Measurements from ENCODE around the gene TOP1.

Gene TOP1

DNA sequence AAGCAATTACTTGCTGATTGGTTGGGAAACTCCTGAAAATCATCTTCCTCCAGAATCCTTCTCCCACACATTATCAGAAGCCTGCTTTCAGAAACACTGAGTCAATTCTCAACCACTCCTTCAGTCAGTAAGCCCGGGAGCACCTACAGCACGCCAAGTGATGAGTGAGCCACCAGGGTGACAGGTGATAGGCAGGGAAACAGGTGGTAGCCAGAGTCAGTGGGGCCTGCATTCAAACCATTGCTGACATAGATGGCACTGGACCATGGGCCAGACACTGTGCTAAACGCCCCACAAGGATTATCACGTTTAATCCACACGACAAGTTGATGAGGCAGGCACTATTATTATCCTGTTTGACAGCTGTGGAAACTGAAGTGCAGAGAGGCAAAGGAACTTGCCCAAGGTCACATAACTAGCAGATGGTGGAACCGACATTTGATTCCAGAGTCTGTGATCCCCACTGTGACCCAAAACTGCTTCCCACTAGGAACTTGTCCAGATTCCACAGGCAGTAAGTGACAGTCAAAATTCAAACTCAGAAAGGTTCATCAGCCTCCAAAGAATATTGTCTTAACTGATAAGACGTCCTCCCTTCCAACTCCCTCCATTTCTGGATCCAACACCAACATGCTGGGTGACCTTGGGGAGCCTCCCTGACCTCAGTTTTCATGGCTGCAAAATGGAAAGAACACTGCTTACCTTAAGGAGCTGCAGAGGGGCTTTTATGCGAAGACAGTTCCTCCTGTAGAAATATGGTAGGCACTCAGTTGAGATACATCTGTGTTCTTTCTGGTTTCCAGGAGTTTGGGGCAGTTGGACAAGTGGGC lies 23.9 kb upstream of the TOP1 start:
- DNase-seq = no peak

DNA sequence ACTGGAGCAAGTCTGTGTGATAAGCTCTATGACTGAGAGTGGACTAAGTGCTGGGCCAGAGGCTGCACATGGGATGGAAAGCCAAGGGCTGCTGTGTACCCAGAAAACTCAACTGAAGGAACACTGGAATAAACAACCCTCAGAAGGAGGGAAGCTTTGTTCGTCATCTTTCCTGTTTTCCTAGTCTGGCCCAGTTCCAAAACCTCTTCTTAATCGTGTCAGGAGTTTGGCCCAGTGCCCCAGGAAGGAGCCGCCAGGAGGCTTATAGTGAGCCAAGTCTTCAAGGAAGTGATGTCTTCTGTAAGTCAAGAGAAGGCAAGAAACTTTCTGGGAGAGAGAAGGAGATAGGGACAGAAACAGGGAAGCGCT lies 23.3 kb upstream of the TOP1 start:
- no peak for DNase-seq

DNA sequence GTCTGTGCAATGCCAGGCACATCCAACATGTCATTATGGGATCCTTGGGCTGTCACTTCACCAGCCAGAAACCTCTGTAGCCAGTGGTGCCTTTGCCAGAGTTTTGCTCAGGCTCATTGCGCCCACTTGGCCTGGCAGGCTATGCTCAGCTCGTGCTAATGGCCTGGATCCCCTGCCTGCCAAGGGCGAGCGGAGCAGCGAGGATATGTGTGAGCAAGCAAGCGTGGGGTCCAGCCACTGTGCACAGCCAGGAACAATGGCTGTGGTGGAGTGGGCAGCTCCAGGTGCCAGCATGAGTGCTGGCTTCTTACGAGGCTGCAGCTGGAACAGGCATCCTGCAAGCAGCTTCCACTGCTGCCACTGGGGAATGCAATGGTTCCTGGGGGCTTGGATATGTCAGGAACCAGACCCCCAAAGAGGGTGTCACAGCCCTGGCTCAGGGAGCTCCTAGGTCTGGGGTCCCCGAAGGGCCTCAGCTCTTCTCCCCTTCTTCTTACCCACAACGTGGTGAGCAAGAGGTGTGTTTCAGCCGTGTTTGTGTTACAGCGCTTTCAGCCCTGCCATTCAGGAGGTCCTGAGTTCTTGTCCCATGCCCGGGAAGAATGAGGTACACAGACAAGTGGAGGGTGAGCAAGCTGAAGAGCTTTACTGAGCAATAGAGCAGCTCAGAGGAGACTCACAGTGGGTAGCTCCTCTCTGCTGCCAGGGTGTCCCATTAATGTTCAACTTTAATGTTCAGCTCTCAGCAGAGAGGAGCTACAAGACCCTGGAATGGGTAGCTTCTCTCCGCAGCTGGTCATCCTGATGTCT lies 22.3 kb upstream of the TOP1 start:
- no peak for DNase-seq

DNA sequence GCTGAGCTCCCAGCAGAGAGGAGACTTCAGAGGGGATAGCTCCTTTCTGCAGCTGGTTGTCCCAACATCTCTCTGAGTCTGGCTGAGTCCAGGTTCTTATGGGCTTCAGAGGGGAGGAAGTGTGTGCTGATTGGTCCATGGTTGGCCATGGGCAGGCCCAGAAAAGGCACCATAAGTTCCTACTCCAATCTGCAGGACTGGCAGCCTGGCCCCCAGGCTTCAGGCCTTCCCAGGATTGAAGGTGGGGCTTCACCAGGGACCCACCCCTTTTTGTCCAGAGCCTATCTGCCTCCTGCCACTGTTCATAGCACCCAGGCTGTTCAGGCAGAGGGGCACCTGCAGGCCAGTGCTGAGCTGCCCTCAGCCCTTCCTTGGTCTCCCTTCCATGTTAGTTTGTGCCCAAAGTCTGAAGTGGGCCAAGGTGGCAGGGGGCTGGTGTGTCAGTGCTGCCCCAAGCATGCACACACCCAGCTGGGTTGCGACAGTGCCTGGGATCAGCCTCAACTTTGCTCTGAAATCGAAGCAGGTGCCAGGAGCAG lies 21.6 kb upstream of the TOP1 start:
- no peak for DNase-seq

DNA sequence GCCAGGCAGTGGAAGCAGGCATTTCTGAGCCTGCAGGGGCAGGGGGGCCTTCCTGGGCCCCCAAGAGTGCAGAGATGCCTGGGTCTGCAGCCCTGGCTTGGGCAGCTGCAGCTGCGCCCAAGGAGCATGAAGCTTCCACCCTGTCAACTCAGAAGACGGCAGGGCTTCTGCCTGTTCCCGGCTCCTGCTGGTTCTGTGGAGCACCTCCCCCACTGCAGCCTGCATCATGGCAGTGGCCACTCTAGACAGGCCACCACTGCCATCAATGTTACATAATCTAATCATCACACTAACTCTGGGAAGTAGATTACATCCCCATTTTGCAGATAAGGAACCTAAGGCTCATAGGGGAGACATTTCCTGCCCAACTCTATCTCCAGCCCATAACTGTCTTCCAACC lies 21.1 kb upstream of the TOP1 start:
- DNase-seq = no peak

DNA sequence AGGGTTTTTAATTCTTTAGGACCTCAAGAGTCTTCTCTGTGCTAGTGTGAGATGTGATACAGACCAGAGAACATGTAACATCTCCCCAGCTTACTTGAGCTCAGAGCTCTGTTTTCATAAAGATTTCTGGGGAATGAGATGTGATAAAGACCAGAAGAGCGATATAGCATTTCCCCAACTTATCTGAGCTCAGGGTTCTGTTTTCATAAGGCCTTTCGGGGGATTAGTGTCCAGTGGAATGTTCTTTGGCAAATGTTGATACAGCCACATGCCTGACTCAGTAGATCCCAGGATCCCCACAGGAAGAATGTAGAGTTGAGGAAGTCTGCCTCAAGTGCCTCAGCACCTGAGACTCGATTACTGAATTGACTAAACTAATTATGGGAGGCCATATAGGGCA lies 18.7 kb upstream of the TOP1 start:
- no peak for DNase-seq

DNA sequence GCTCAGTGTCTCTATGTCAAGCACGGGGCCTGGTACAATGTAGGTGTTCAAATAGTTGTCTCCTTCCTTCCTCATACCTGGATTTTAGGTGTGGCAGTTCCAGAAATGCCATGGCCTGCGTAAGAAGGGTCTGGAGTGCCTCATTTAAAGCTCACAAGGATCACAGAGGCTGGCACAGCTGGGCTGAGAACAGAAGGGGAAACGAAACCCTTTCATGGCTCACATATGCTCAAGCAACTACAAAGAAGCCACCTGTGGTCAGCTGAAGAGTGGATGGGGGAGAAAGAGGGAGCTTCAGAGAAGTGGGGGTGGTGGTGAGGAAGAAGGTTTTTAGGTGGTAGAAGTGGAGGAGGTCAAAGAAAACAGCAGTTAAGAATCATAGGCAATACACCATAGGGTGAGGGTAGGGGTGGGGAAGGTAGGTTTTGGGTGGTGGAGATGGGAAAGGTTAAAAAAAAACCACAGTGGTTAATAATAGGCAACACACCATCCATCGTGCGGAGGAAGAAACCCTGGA lies 17.0 kb upstream of the TOP1 start:
- no peak for DNase-seq

DNA sequence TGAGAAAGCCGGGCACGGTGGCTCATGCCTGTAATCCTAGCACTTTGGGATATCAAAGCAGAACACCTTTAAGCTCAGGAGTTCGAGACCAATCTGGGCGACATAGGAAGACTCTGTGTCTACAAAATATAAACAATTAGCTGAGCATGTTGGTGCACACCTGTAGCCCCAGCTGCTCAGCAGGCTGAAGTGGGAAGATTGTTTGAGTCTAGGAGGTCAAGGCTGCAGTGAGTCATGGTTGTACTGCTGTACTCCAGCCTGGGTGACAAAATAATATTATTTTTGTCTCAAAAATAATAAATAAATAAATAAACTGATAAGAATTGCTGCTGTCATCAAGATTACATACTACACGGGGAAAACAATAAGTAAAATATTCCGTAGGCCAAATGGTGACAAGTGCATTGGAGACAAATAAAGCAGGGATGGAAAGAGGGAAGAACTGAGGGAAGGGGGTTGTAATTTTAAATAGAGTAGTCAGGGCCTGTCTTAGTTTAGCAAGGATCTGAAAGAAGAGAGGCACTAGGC lies 14.0 kb upstream of the TOP1 start:
- no peak for DNase-seq

DNA sequence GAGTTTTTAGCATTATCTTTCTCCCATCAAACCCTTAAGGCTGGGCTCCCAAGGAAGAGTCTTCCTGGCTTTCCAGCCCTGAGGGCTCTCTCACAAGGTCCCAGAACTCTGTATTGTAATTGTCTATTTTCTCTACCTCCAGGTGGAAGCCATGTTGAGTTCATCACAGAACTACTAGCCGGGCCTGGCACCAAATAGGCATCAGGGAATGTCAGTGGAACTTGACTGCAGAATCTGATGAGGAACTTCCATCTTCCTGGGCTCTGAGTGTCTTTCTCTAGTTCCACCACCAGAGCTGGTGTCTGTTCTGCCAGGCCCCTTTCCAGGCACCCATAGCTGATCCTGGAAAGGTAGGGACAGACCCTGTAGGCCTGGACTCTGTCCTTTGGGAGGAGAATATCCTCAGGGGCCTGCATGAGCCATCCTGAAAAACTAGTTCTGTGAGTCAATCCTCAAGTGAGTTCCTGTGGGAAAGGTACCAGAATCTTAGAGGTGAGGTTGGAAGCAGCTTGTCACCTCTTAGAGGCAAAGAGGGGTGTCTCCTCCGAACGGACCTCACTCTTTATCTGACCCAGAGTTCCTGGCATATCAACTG lies 11.1 kb upstream of the TOP1 start:
- DNase-seq = no peak

DNA sequence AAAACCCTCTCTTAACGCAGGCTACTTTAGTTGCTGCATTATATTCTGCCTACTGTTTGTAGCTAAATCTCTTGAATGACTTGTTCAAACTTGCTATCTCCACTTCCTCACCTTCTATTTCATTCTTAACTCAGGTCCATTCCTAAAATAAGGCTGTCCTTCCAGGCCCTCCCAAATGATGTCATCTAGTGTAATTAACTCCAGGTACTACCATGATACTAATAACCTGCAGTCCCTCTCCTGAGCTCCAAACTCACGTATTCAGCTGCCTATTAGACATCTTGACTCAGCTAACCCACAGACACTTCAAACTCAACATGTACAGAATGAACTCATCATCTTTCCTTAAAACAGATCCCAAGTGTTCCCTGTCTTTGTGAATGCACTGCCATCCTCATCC lies 10.5 kb upstream of the TOP1 start:
- DNase-seq = no peak

DNA sequence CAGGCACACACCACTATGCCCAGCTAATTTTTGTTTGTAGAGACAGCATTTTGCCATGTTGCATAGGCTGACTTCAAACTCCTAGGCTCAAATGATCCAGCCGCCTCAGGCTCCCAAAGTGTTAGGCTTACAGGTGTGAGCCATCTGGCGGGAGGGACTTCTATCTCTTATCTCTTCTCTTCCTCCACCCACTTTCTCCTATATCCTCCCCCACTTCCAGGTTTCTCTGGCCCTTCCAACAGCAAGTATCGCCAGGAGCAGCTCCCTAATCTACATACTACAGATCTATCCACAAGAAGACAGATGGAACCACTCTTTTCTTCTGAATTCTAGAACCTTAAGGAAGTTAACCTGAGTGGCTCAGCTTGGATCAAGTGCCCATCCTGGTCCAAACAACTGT lies 5.1 kb upstream of the TOP1 start:
- no peak for DNase-seq

DNA sequence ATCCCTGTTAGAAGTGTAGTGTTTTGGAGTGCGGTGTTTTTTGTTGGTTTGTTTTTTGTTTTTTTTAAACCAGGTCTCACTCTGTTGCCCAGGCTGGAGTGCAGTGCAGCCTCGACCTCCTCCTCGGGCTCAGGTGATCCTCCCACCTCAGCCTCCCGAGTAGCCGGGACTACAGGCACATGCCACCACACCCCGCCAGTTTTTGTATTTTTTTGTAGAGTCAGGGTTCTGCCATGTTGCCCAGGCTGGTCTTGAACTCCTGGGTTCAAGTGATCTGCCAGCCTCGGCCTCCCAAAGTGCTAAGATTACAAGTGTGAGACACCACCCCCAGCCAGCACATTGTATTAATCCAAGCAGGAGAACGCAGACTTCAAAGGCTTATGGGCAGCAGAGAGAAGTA lies 1.3 kb upstream of the TOP1 start:
- DNase-seq = no peak

DNA sequence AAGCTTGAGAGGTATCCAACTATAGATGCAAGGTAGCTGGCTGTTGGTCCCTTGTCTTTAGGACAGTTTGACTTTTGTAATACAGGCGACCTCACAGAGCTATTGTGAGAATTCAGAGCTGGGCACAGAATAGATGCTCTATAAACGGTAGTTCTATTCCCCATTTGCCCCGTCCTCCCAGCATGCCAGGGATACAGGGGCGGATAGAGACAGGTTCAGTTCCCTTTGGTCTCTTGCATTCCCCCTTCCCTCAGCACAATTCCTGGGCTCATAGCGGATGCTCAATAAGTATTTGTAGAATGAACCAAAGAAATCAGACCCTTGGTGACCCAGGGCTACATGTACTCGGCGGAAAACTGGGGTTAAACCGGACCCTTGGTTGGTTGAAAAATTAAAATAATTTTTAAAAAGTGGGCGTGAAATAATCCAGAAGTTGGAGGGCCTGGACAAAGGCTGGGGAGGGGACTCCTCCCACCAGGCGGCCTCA lies 707 bp upstream of the TOP1 start:
- no peak for DNase-seq

DNA sequence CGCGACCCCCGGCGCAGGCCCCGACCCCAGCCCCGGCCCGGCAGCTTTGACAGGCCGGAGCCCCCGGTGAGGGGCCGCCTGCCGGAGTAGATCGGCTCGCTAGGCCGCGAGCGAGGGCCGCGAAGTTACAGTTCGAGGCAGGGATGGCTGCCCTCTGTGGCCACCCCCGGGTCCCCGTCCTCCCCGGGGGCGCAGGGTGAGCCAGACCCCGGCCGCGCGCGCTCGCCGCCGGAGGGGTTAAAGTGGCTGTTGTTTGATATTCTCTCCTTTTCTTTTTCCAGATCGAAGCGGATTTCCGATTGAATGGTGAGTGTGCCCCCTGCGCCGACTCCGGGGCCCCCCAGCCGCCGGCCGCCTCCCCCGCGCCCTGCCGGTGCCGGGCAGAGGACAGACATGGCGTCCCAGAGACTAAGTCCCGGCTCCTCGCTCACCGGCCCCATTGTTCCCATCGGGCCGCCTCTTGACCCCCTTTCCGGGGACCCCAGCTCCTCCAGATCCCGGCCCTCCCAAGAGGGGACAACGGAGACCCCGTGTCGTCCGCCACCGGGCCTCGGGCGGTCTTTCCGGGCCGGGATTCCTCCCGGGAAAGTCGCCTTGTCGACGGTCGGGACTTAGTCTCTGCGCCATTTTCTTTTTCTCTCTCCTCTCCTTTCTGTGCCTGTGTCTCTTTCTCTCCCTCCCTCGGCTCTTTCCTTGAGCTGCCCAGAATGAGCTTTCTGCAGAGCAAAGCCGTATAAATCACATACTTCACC lies 704 bp downstream of the TOP1 start:
- DNase-seq = peak in 1 of 2 experiments; percentile 23

DNA sequence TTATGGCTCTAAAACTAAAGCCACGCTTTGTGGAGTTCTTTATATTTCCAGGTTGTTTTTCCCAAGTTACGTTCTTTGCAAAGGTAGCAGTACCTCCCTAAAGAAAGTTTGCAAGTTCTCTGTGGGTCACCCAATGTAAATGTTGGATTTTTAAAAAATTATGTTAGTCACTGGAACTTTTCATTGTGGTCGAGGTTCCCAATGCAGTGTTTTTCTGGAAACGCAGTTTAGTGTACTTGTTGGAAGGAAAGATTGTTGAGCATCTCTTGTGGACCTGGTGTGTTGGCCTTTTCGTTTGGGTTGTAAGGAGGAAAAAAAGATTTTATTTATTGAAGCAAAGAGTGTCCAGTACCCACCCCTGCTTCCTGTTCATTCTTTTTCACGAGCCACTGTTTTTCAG lies 1.4 kb downstream of the TOP1 start:
- DNase-seq = no peak

DNA sequence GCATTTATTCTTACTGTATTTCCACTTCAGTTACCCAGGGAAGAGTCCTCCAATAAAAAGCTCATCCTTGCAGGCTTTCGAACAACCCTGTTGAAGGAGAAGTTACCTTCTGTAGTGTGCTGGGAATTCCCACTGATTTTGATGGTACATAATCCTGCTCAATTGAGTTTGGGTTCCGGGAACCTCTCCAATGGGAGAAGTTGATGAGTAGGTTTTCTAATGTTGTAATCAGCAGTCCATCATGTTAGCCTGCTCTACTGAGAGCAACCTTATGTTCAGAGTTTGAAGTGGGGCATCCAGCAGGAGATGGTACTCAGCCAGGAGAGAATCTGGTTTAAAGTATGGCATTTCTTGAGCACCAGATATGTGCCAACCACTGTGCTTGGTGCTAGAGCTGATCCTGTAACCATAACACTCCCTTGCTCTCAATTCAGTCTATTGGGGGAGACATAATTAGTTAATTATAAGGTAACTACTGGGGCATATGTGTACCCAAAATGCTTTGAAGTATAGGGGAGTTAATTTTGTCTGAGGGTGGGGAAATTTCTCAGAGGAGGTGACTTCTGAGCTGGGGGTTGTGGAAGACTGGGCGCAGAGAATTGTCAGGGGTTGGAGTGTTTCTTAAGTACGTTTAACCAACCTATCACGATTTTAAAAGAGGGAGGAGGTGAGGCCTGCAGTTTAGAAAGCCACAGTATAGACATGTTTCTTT lies 2.1 kb downstream of the TOP1 start:
- DNase-seq = no peak

DNA sequence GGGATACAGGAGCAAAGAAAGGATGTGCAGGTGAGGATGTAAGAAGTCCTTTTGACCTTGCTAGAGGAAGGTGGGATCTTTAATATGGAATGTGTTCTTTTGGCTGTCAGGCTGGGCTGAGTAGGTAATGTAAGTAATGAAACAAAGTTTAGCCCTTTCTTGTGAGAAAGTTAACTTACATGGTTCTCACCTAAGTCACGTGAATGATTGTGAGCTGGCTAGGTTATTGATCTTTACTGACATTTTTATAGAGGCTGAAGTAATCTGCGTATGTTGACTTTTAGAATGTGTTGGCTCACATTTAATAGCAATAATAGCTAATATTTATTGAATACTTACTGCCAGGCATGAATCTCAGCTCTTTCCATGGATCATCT lies 2.6 kb downstream of the TOP1 start:
- no peak for DNase-seq

DNA sequence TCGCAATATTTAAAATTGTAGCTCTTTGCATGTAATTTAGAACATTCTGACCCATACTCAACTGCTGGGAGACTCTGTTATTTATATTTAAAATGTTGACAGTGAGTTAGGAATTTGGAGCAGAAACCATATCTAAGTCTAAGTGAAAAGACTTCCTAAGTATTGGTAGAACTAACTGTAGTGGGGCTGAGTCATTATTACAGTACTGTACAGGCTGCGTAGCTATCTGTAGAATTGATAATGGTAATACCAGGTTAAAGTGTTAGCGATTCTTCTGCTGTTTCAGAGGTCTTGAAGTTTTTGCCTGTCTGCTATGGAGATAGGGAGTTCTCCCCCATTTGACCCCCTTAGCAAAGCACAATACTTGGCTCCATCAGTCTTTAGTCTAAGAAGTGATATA lies 3.6 kb downstream of the TOP1 start:
- no peak for DNase-seq

DNA sequence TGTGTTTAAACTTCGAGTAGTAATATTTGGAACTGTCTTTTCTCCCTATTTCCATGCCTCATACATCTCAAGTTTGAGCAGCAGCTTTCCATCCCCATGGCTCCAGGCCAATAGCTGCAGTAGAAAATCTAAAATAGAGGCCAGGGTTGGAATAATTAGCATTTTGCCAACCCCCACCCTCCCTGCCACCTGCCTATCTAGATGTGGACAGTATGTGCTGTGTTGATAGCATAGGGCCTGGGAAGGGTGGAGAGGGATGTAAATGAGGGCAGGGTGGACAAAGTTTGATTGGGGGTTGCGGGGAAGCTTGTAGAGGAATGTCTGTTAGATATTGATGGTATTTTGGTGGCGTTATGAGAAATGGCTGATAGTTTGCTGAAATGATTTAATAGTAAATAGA lies 5.6 kb downstream of the TOP1 start:
- DNase-seq = no peak

DNA sequence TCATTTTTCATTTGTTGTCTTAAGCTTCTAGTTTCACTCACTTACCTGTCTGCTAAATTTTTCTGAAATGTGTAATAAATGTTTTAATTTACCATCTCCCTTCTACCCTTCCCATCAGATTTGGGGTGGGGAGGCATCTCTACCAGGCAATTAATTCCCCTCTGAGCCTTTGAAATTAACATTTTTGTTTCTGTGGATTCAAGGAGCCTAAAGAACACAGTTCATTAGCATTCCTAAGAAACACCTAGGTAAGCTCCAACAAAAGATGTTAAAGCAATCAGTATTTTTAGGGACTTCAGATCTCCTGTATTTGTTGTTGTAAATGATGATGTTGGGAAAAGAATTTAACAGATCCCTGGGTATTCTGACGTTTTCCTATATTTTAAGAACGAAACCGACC lies 6.6 kb downstream of the TOP1 start:
- no peak for DNase-seq

DNA sequence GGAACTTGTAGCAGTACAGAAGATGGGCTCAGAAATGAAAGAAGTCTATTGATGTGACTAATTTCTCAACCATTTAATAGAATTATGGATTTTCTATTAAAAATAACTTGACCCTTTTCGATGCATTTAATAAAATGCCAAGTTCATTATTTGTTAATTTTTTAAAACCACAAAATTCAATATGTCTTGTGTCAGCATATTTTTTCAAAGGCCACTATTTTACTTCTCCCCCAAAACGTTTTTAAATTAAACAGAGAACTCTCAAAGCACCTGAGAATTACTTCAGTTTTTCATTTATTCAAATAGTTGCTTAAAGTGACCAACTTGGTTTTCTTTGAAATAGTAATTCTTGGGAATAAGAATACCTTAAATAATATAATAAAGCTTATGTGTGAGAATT lies 8.6 kb downstream of the TOP1 start:
- DNase-seq = no peak
